Uterus (tissue), 2 donors: ENCODE data around the gene WASF2.

Experiments used
- CTCF ChIP-seq, 4 experiments: fragments of 200-600 bp in 2 of 4; fragments of 450-650 bp in 2 of 4; sonication (generic) in 2 of 4; IDR thresholded peaks; one replicate each; pipeline ENCODE4 v1.5.1; 2016 to 2019; ENCODE audit warnings: antibody characterized with exemption in 4 of 4, mild to moderate bottlenecking in 2 of 4, moderate library complexity in 1 of 4
- POLR2A ChIP-seq, 2 donors: fragments of 450-650 bp; IDR thresholded peaks; one replicate each; pipeline ENCODE4 v1.6.1; 2016; ENCODE audit warnings: antibody characterized with exemption in 2 of 2, mild to moderate bottlenecking in 1 of 2, moderate library complexity in 1 of 2

GRCh38 chr1:27372808-27373690, 116.9 kb downstream of the WASF2 start:
- TF ChIP-seq CTCF (IDR thresholded peaks at IDR 0.05) (peak in 1 of 4 experiments; percentile 5), POLR2A (IDR thresholded peaks at IDR 0.05) (no peak)
